Omental fat pad (tissue), 4 donors: Measurements from ENCODE around the gene PLXNA1. TPM values are rescaled to one million over a fixed set of nuclear protein-coding genes. Genes with fewer than 3 reads are reported as not detected.

Experiments
- ATAC-seq: fragments of 150-250 bp; one replicate; pipeline ENCODE4 v1.9.1; 2016; ENCODE audit warnings: mild to moderate bottlenecking, moderate library complexity; ENCODE audit not compliant: low FRiP score
- DNase-seq: peaks from one replicate; pipeline ENCODE4 v3.0.0-alpha.2; 2019; ENCODE audit warnings: low spot score
- CTCF ChIP-seq, 3 donors: fragments of 450-650 bp; IDR thresholded peaks; one replicate each; pipeline ENCODE4 v1.5.1; 2016 to 2017; ENCODE audit warnings: antibody characterized with exemption in 3 of 3, mild to moderate bottlenecking in 3 of 3, moderate library complexity in 2 of 3
- total RNA-seq, 4 donors: library from RNA; depleted of rRNA; stranded (reverse); fragments of >200 nt; gene quantifications; one replicate each; pipeline ENCODE4 v1.1.0, GENCODE V29; 2016

The PLXNA1 gene
- total RNA-seq, 4 donors from 2014 or later: 21.7 to 56.4 (median 37.3) TPM

GRCh38 chr3:127013181-127013580 lies 30.3 kb downstream of the PLXNA1 start:
- no peak for ATAC-seq
- DNase-seq: no peak
- no peak for TF ChIP-seq CTCF (IDR thresholded peaks at IDR 0.05)

GRCh38 chr3:127013758-127014535 lies 31.0 kb downstream of the PLXNA1 start:
- DNase-seq (no peak), ATAC-seq (no peak)
- TF ChIP-seq CTCF (IDR thresholded peaks at IDR 0.05): no peak

GRCh38 chr3:127014536-127015281 lies 31.8 kb downstream of the PLXNA1 start:
- no peak for ATAC-seq
- no peak for TF ChIP-seq CTCF (IDR thresholded peaks at IDR 0.05)

GRCh38 chr3:127015282-127016042 lies 32.5 kb downstream of the PLXNA1 start:
- no peak for ATAC-seq
- TF ChIP-seq CTCF (IDR thresholded peaks at IDR 0.05): no peak

More at GRCh38 chr3:127014536-127015281, 31.8 kb downstream of the PLXNA1 start:
- no peak for DNase-seq

GRCh38 chr3:127016043-127016343 lies 33.1 kb downstream of the PLXNA1 start:
- DNase-seq (no peak), ATAC-seq (no peak)
- no peak for TF ChIP-seq CTCF (IDR thresholded peaks at IDR 0.05)

More at GRCh38 chr3:127015282-127016042, 32.5 kb downstream of the PLXNA1 start:
- no peak for DNase-seq

- DNase-seq (no peak), ATAC-seq (no peak)
- TF ChIP-seq CTCF (IDR thresholded peaks at IDR 0.05): no peak
These were observed 33.5 kb downstream of the PLXNA1 start for GRCh38 chr3:127016461-127016860.
